SK-N-SH treated with all-trans-retinoic acid at 6 μM for 48 hours (cell line): Measurements from ENCODE around the gene EPB41L2.

Source experiments
- CREB5 ChIP-seq: fragments of 250-450 bp; sonication (Bioruptor Pico); IDR thresholded peaks from 2 replicates; pipeline ENCODE4 v1.5.1; 2020; ENCODE audit warnings: low read depth, mild to moderate bottlenecking, moderate library complexity
- PATZ1 ChIP-seq: fragments of 250-450 bp; sonication (Bioruptor Pico); IDR thresholded peaks from 2 replicates; pipeline ENCODE4 v1.8.0; 2020; ENCODE audit warnings: mild to moderate bottlenecking, moderate library complexity, borderline replicate concordance
- TOX ChIP-seq: fragments of 250-450 bp; sonication (Bioruptor Pico); IDR thresholded peaks from 2 replicates; pipeline ENCODE4 v1.8.0; 2021; ENCODE audit warnings: mild to moderate bottlenecking, moderate library complexity, borderline replicate concordance
- TSHZ2 ChIP-seq: fragments of 250-450 bp; sonication (Bioruptor Pico); IDR thresholded peaks from 2 replicates; pipeline ENCODE4 v1.5.0; 2020; ENCODE audit warnings: mild to moderate bottlenecking, moderate library complexity
- ZFP3 ChIP-seq: fragments of 250-450 bp; sonication (Bioruptor Pico); IDR thresholded peaks from 2 replicates; pipeline ENCODE4 v1.5.0; 2020; ENCODE audit warnings: mild to moderate bottlenecking, moderate library complexity

- TF ChIP-seq ZFP3 (CRISPR knock-in tag) (no peak), TSHZ2 (CRISPR knock-in tag) (no peak), PATZ1 (CRISPR knock-in tag) (no peak), TOX (CRISPR knock-in tag) (no peak), CREB5 (CRISPR knock-in tag) (no peak)
Measured at GRCh38 chr6:130985115-130985514, 77.9 kb downstream of the EPB41L2 start.
